ENCODE results near the gene PLCB2.

The PLCB2 gene

DNA sequence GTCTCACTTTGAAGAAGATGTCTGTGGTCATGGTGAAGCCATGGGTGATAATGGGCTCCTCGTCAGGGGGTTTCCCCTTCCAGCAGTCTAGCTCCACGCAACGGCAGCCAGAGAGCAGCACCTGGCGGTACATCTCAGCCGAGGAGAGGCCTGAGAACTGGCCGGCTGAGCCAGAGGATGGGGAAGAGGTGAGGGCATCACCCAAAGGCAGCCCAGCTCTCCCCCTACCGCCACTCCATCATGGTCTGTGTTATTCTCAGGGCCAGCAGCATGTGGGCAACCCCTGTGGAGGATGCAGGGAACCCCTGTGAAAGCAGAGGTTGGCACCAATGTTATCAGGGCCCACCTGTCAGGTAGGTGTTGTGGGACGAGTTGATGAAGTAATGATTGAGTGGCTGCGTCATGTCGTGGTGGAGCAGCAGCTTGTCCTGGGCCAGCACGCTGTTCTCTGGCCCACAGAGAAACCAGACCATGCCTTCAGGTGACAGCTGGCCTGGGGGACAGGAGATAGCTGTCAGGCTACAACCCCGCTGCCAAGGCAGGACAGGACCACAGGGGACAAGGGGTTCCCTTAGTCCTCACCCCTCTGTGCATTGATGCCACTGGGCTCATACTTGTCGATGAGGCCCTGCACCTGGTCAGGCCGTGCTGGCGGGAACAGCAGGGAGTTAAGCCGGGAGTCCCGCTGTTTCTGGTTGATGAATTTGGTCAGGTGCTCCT is 9.4 kb downstream of the PLCB2 start:
- TF ChIP-seq, protein P1, sequence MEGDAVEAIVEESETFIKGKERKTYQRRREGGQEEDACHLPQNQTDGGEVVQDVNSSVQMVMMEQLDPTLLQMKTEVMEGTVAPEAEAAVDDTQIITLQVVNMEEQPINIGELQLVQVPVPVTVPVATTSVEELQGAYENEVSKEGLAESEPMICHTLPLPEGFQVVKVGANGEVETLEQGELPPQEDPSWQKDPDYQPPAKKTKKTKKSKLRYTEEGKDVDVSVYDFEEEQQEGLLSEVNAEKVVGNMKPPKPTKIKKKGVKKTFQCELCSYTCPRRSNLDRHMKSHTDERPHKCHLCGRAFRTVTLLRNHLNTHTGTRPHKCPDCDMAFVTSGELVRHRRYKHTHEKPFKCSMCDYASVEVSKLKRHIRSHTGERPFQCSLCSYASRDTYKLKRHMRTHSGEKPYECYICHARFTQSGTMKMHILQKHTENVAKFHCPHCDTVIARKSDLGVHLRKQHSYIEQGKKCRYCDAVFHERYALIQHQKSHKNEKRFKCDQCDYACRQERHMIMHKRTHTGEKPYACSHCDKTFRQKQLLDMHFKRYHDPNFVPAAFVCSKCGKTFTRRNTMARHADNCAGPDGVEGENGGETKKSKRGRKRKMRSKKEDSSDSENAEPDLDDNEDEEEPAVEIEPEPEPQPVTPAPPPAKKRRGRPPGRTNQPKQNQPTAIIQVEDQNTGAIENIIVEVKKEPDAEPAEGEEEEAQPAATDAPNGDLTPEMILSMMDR (IDR thresholded peaks at IDR 0.05; ENCODE audit: low read depth, low read length) = no peak
- no peak for TF ChIP-seq MYC (IDR thresholded peaks at IDR 0.05; ENCODE audit: low read depth, low read length)
- no peak for TF ChIP-seq MAX (IDR thresholded peaks at IDR 0.05; ENCODE audit: low read depth, low read length)
- no peak for TF ChIP-seq POLR2A (IDR thresholded peaks at IDR 0.05; ENCODE audit: extremely low read depth, insufficient read length)
- DNase-seq (ENCODE audit: low read depth) = no peak
- H3K4me3 ChIP-seq (ENCODE audit: low read depth, low read length) = no peak overlapping the region

DNA sequence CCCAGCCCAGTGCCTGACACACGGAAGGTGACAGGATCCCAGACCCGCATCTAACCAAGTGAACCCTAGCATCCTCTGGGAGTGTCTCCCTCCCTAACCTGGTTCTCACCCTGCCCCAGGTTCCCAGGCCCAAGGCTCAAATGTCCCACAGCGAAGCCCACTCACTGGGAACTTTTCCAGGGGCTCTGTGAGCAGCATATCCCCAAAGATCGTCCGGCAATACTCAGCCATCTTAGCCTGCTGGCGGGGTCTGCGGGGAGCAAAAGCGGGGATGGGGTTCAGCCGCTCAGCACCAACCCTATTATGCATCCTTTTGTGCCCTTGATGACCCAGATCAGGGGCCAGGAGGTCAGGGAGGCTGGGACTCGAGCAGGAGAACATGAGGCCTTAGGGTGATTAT is 10.4 kb downstream of the PLCB2 start:
- TF ChIP-seq MYC (IDR thresholded peaks at IDR 0.05; ENCODE audit: low read depth, low read length) = no peak
- TF ChIP-seq POLR2A (IDR thresholded peaks at IDR 0.05; ENCODE audit: extremely low read depth, insufficient read length) = no peak
- TF ChIP-seq MAX (IDR thresholded peaks at IDR 0.05; ENCODE audit: low read depth, low read length) = no peak
- DNase-seq (ENCODE audit: low read depth) = no peak
- no peak overlapping the region for H3K4me3 ChIP-seq (ENCODE audit: low read depth, low read length)

GRCh38 chr15:40296561-40297230 is 11.0 kb downstream of the PLCB2 start:
- TF ChIP-seq, protein P1 (IDR thresholded peaks at IDR 0.05; ENCODE audit: low read depth, low read length) = no peak
- TF ChIP-seq MYC (IDR thresholded peaks at IDR 0.05; ENCODE audit: low read depth, low read length) (no peak), POLR2A (IDR thresholded peaks at IDR 0.05; ENCODE audit: extremely low read depth, insufficient read length) (no peak), MAX (IDR thresholded peaks at IDR 0.05; ENCODE audit: low read depth, low read length) (no peak)
- DNase-seq (ENCODE audit: low read depth) = no peak
- H3K4me3 ChIP-seq (ENCODE audit: low read depth, low read length) = no peak overlapping the region

DNA sequence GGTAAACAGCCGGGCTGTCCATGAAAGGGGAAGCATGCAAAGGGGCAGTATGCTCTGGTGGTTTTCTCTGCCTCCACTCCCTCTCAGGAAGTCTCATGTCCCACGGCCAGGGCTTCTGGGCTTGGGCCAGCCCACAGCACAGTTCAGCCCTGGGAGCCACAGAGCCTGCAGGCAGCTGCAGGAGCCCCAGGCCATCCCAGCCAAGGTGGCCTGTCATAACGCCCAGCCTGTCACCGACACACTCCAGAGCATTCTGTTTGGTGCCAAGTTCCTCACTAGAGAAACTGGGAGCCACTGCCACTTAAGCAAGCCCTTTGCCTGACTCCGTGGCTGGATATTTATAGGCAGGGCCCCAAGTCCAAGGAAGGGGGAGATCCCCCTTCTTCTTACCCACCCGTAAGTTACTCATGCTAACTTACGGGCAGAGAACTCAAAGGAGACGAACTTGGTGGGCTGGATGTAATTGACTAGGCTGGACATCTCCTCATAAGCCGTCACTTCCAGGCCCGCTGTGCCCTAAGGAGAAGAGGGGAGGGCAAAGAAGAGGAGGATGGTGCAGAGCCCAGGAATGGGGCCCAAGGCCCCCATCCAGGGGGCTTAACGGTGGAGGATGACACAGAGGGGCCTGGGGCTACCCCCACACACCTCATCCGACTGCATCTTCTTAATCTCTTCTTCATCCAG is 11.7 kb downstream of the PLCB2 start:
- no peak overlapping the region for H3K4me3 ChIP-seq (ENCODE audit: low read depth, low read length)
- no peak for DNase-seq (ENCODE audit: low read depth)
- no peak for TF ChIP-seq POLR2A (IDR thresholded peaks at IDR 0.05; ENCODE audit: extremely low read depth, insufficient read length)
- TF ChIP-seq MAX (IDR thresholded peaks at IDR 0.05; ENCODE audit: low read depth, low read length) = no peak
- TF ChIP-seq MYC (IDR thresholded peaks at IDR 0.05; ENCODE audit: low read depth, low read length) = no peak
- TF ChIP-seq, protein P1 (IDR thresholded peaks at IDR 0.05; ENCODE audit: low read depth, low read length) = no peak

- no peak for DNase-seq (ENCODE audit: low read depth)
These were observed 12.4 kb downstream of the PLCB2 start for GRCh38 chr15:40295297-40295696.

More at GRCh38 chr15:40295297-40295696, 12.4 kb downstream of the PLCB2 start:
- TF ChIP-seq POLR2A (IDR thresholded peaks at IDR 0.05; ENCODE audit: extremely low read depth, insufficient read length) (no peak), MYC (IDR thresholded peaks at IDR 0.05; ENCODE audit: low read depth, low read length) (no peak), MAX (IDR thresholded peaks at IDR 0.05; ENCODE audit: low read depth, low read length) (no peak)
- H3K4me3 ChIP-seq (ENCODE audit: low read depth, low read length) = no peak overlapping the region
